IPS-20b (cell line): ENCODE measurements around the gene NCBP2L.

Experiments
- H3K27ac ChIP-seq: one replicate; pipeline ENCODE4 v1.5.1; 2013; ENCODE audit warnings: low read length
- H3K27me3 ChIP-seq: 2 replicates; pipeline ENCODE4 v1.6.1; 2013; ENCODE audit warnings: mild to moderate bottlenecking, low read length, inconsistent platforms; ENCODE audit not compliant: insufficient read depth
- H3K36me3 ChIP-seq: 2 replicates; pipeline ENCODE4 v1.6.1; 2013; ENCODE audit warnings: low read depth, mild to moderate bottlenecking, inconsistent platforms, low read length, moderate library complexity; ENCODE audit not compliant: insufficient read depth
- H3K4me1 ChIP-seq: 2 replicates; pipeline ENCODE4 v1.6.1; 2013; ENCODE audit warnings: mild to moderate bottlenecking, control low read depth, inconsistent platforms, low read length, moderate library complexity; ENCODE audit not compliant: insufficient read depth
- H3K4me3 ChIP-seq: 2 replicates; pipeline ENCODE4 v1.5.1; 2013; ENCODE audit warnings: mild to moderate bottlenecking, low read length, inconsistent platforms
- H3K9ac ChIP-seq: 2 replicates; pipeline ENCODE4 v1.6.1; 2013; ENCODE audit warnings: low read depth, mild to moderate bottlenecking, inconsistent platforms, low read length, moderate library complexity
- H3K9me3 ChIP-seq: 2 replicates; pipeline ENCODE4 v1.6.1; 2013; ENCODE audit warnings: mild to moderate bottlenecking, low read depth, low read length, inconsistent platforms; ENCODE audit not compliant: insufficient read depth

Gene NCBP2L

GRCh38 chrX:107825698-107826237 lies 48.2 kb downstream of the NCBP2L start, which contains the start of gene MID2:
Gene MID2, plus strand, starts transcription at chrX:107825866. Its CDS starts 561 bp downstream, at chrX:107826427.
- H3K27ac ChIP-seq: no peak within 1 kb of the TSS

DNA sequence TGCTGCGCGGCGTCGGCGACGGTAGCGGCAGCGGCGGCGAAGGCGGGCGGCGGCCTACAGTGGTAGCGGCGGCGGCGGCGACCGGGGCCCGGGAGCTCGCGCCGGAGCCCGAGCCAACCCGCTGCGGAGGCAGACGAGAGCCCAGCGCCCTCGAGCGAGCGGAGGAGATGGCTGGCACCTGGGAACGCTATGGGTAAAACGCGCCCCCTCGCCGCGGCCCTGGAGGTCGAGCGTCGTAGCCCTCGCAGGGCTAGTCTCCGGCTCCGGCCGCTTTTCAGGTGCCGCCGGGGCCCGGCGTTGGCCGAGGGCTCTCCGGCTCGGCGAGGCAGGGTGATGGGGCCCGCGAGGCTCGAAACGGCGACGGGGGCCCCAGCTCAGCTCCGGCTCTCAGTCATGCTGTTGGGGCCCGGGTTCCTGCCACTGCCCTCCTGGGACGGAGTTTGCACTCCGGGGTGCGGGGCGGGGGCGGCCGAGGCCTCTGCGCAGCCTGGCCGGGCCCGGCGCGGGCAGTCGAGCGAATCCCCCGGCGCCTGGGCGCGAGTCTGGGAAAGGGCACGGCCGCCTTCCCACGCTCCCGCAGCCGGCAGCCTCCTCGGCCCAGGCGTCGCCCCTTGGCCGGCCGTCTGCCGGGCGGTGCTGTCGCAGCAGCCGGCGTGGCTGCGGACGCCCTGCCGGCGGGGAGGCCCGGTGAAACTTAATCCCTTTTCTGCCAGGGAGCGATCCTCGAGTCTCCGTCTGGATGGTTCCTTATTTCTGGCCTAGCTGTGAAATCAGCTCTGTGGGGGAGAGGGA lies 48.9 kb downstream of the NCBP2L start:
- no peaks in the 10 kb centered on the region for H3K36me3 ChIP-seq
- H3K27me3 ChIP-seq: peaks cover 49% of the 10 kb centered on the region
- peak overlapping the region; percentile 59 for H3K4me3 ChIP-seq
- H3K27ac ChIP-seq: no peak overlapping the region
- H3K4me1 ChIP-seq: no peaks in the 10 kb centered on the region
- H3K9ac ChIP-seq: no peak overlapping the region
- H3K9me3 ChIP-seq: no peaks in the 10 kb centered on the region

More at GRCh38 chrX:107825698-107826237, 48.2 kb downstream of the NCBP2L start, which contains the start of gene MID2:
- H3K9me3 ChIP-seq: no peaks in the 10 kb centered on the region
- H3K9ac ChIP-seq: no peak within 1 kb of the TSS
- peak within 1 kb of the TSS; percentile 59; the same call in 1 of the 2 replicates for H3K4me3 ChIP-seq
- no peaks in the 10 kb centered on the region for H3K4me1 ChIP-seq
- H3K27me3 ChIP-seq: peaks cover 49% of the 10 kb centered on the region
- no peaks in the 10 kb centered on the region for H3K36me3 ChIP-seq

GRCh38 chrX:107827030-107827831 lies 49.7 kb downstream of the NCBP2L start:
- Histone ChIP-seq H3K9ac (no peak overlapping the region), H3K27ac (no peak overlapping the region)

DNA sequence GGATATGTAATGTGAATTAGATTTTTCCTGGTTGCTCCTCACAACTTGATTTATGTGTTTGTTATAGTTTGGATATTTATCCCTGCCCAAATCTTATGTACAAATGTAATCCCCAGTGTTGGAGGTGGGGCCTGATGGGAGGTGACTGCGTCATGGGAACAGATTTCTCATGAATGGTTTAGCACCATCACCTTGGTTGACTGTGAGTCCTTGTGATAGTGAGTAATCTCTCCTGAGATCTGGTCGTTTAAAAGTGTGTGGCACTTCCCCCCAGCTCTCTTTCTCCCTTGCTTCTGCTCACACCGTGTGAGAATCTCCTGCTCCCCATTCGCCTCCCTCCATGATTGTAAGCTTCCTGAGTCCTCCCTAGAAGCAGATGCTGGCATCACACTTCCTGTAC lies 50.3 kb downstream of the NCBP2L start:
- Histone ChIP-seq H3K36me3 (no peaks in the 10 kb centered on the region), H3K9me3 (no peaks in the 10 kb centered on the region), H3K4me1 (no peaks in the 10 kb centered on the region), H3K27me3 (peaks cover 49% of the 10 kb centered on the region), H3K4me3 (no peak overlapping the region), H3K27ac (no peak overlapping the region), H3K9ac (no peak overlapping the region)

More at GRCh38 chrX:107827030-107827831, 49.7 kb downstream of the NCBP2L start:
- Histone ChIP-seq H3K36me3 (no peaks in the 10 kb centered on the region), H3K27me3 (peaks cover 49% of the 10 kb centered on the region), H3K4me1 (no peaks in the 10 kb centered on the region), H3K4me3 (peak overlapping the region; percentile 59), H3K9me3 (no peaks in the 10 kb centered on the region)

DNA sequence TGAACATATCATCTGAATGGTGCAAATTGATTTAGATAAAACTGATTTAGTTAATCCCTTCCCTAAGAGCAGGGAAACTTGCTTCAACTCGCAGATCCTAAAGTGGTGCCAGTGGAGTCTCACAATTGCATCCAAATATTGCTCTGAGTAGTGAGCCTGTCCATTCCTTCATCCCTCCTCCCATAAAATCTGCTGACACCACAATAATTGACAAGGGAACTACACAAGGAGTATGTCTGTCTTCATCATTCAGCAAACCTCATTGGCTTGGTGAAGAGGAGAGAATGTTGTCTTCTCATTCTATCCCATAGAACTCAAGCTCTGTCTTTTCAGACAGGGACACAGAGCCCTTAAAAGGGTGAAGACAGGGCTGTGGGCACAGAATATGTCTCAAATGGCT lies 52.3 kb downstream of the NCBP2L start:
- Histone ChIP-seq H3K27me3 (peaks cover 39% of the 10 kb centered on the region), H3K9me3 (no peaks in the 10 kb centered on the region), H3K36me3 (no peaks in the 10 kb centered on the region), H3K27ac (no peak overlapping the region), H3K9ac (no peak overlapping the region), H3K4me1 (no peaks in the 10 kb centered on the region), H3K4me3 (no peak overlapping the region)

- H3K27ac ChIP-seq: no peak overlapping the region
- H3K9ac ChIP-seq: no peak overlapping the region
Observed at GRCh38 chrX:107831071-107831730, 53.7 kb downstream of the NCBP2L start.

DNA sequence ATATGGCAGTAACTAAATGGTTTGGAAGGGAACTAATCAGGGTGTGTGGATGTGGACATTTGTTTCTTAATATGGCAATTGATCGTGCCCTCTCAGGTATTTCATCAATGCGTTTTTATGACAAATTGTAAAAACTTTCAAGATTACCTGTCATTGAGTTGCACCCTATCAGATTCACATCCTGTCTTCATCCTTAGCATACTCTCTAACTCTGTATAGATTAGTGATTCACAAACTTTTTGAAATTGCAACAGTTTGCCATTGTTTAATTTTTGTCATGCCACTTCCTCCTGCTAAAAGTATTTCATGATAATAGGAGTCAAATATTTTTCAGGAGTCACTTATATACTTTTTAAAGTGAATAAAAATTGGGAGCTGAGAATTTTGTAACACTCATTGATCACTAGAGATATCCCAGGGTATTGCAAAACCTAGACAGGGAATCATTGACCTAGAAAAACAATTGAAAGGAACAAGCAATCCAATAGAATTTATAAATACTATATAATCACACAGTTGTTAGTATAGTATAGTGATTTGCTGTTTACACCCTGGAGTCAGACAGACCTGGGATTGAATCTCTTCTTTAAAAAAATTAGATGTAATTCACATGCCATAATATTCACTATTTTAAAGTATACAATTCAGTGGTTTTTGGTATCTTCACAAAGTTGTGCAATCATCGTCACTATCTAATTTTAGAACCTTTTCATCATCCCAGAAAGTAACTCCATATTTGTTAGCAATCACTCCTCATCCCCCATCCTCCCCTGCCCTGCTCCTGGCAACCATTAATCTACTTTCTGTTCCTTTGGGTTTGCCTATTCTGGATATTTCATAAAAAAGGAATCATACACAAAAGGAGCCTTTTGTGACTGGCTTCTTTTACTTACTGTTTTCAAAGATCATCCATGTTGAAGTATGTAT lies 57.0 kb downstream of the NCBP2L start:
- Histone ChIP-seq H3K27ac (no peak overlapping the region), H3K4me3 (no peak overlapping the region), H3K36me3 (no peaks in the 10 kb centered on the region), H3K9me3 (no peaks in the 10 kb centered on the region), H3K4me1 (no peaks in the 10 kb centered on the region), H3K27me3 (no peaks in the 10 kb centered on the region), H3K9ac (no peak overlapping the region)

More at GRCh38 chrX:107831071-107831730, 53.7 kb downstream of the NCBP2L start:
- Histone ChIP-seq H3K4me3 (no peak overlapping the region), H3K36me3 (no peaks in the 10 kb centered on the region), H3K4me1 (no peaks in the 10 kb centered on the region), H3K9me3 (no peaks in the 10 kb centered on the region), H3K27me3 (peaks cover 29% of the 10 kb centered on the region)

DNA sequence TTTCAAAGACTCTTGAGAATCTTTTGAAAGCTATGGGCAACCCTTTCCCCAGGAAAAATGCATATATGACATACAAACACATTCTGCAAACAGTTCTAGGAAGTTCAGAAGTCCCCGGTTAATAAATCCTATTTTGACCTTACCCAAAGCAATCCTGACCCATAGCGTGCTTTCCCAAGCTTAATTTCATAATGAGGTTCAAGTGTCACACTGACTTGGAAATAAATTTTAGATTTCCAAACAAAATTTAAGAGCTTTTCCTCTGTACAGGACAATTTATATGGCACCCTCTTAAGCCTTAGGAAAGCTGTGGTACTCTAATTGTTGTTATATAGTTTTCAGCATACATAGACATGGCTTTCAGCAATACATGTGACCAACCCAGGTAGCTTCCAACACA lies 59.4 kb downstream of the NCBP2L start:
- H3K36me3 ChIP-seq: no peaks in the 10 kb centered on the region
- H3K4me3 ChIP-seq: no peak overlapping the region
- H3K9ac ChIP-seq: no peak overlapping the region
- no peaks in the 10 kb centered on the region for H3K4me1 ChIP-seq
- H3K9me3 ChIP-seq: no peaks in the 10 kb centered on the region
- H3K27ac ChIP-seq: no peak overlapping the region
- no peaks in the 10 kb centered on the region for H3K27me3 ChIP-seq

DNA sequence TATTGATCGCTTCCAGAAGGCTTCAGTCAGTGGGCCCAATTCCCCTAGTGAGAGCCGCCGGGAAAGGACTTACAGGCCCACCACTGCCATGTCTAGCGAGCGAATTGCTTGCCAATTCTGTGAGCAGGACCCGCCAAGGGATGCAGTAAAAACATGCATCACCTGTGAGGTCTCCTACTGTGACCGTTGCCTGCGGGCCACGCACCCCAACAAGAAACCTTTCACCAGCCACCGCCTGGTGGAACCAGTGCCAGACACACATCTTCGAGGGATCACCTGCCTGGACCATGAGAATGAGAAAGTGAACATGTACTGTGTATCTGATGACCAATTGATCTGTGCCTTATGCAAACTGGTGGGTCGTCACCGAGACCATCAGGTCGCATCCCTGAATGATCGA lies 63.4 kb downstream of the NCBP2L start:
- no peaks in the 10 kb centered on the region for H3K4me1 ChIP-seq
- no peaks in the 10 kb centered on the region for H3K27me3 ChIP-seq
- H3K9ac ChIP-seq: no peak overlapping the region
- H3K4me3 ChIP-seq: no peak overlapping the region
- no peak overlapping the region for H3K27ac ChIP-seq
- H3K36me3 ChIP-seq: no peaks in the 10 kb centered on the region
- no peaks in the 10 kb centered on the region for H3K9me3 ChIP-seq

DNA sequence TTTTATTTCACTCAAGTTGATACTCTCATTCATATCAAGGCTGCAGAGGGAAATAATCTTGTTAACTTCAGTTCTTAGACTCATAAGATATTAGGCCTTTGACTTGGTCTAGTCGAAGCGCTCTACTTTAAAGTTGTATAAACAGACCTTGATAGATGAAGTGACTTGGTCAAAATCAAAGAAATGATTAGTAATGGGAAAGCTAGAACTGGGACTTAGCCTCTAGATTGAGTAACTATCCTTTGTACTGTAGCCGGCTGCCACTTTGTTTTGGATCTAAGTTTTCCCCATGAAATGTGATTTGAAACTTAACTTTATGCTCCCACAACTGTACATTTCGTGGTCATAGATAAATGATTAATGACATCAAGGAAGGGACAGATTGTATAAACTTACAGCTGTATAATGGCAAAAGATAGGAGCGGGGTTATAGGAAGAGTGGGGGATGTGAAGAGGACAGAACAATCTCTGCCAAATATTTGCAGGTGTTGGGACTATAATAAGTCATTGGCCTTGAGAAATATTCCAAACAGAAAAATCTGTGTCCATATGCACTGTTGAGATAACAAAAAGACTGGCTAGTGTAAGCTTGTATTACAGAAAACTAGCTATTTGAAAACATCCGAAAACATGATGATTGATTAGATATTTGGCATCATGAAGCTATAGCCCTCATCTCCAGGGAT lies 65.3 kb downstream of the NCBP2L start:
- Histone ChIP-seq H3K36me3 (no peaks in the 10 kb centered on the region), H3K27ac (no peak overlapping the region), H3K9me3 (no peaks in the 10 kb centered on the region), H3K9ac (no peak overlapping the region), H3K4me1 (no peaks in the 10 kb centered on the region), H3K27me3 (no peaks in the 10 kb centered on the region), H3K4me3 (no peak overlapping the region)
